Sigmoid colon (tissue), 7 donors: ENCODE data around the gene MTG2. TPM values are rescaled to one million over a fixed set of nuclear protein-coding genes. Genes with fewer than 3 reads are reported as not detected.

Source experiments
- DNase-seq: peaks from one replicate; pipeline ENCODE4 v3.0.0-alpha.2; 2019
- H3K27ac ChIP-seq, 4 donors: fragments of 200-600 bp; sonication (generic); one replicate each; pipeline ENCODE4 v1.5.1; 2016 to 2019; ENCODE audit warnings: mild to moderate bottlenecking in 1 of 4
- H3K27me3 ChIP-seq, 3 donors: fragments of 200-600 bp; sonication (generic); one replicate each; pipeline ENCODE4 v1.5.1; 2019; ENCODE audit warnings: mild to moderate bottlenecking in 1 of 3
- H3K36me3 ChIP-seq, 4 donors: fragments of 200-600 bp; sonication (generic); one replicate each; pipeline ENCODE4 v1.5.1; 2016 to 2019
- H3K4me1 ChIP-seq, 4 donors: fragments of 200-600 bp; sonication (generic); one replicate each; pipeline ENCODE4 v1.5.1; 2017 to 2019
- H3K4me3 ChIP-seq, 4 donors: fragments of 200-600 bp; sonication (generic); one replicate each; pipeline ENCODE4 v1.5.1; 2017 to 2019; ENCODE audit warnings: mild to moderate bottlenecking in 2 of 4, moderate library complexity in 1 of 4
- H3K9me3 ChIP-seq, 4 donors: fragments of 200-600 bp in 3 of 4; sonication (generic) in 3 of 4; one replicate each; pipeline versions ENCODE4 v1.5.1 to v1.6.1; 2013 to 2019
- CTCF ChIP-seq, 4 experiments: fragments of 450-650 bp in 3 of 4; fragments of 200-600 bp in 1 of 4; IDR thresholded peaks; one replicate each; pipeline ENCODE4 v1.5.1; 2016 to 2019; ENCODE audit warnings: antibody characterized with exemption in 4 of 4, mild to moderate bottlenecking in 3 of 4, moderate library complexity in 2 of 4
- EP300 ChIP-seq, 4 donors: sonication (generic); formaldehyde crosslinking; IDR thresholded peaks; one replicate each; pipeline ENCODE4 v1.6.1; 2017; ENCODE audit warnings: antibody characterized with exemption in 4 of 4
- POLR2A ChIP-seq, 2 donors: fragments of 450-650 bp; IDR thresholded peaks; one replicate each; pipeline ENCODE4 v1.6.1; 2016; ENCODE audit warnings: antibody characterized with exemption in 2 of 2, mild to moderate bottlenecking in 2 of 2, moderate library complexity in 2 of 2
- POLR2AphosphoS5 ChIP-seq, 4 donors: sonication (generic); formaldehyde crosslinking; IDR thresholded peaks; one replicate each; pipeline ENCODE4 v1.6.1; 2017; ENCODE audit warnings: antibody characterized with exemption in 4 of 4
- WGBS, 2 donors: extraction: QIAGEN DNeasy Blood & Tissue Kit; methylation state at CpG; one replicate each; pipeline ENCODE4 v1.1.7; 2013; 5-methylcytosine and 5-hydroxymethylcytosine counted together
- intact Hi-C: fragments of 100-400 bp; cut with DNase I; formaldehyde crosslinking; loops from one replicate; pipeline ENCODE4 v1.15.1; 2023
- polyA plus RNA-seq, 3 donors: library from polyadenylated mRNA; stranded (reverse); fragments of 200-250 nt; gene quantifications; one replicate each; pipeline ENCODE4 v1.2.3, GENCODE V29; 2013
- total RNA-seq, 4 donors: library from RNA; depleted of rRNA; stranded (reverse); fragments of >200 nt; gene quantifications; one replicate each; pipeline ENCODE4 v1.1.0, GENCODE V29; 2016
- donor health status: healthy with polysubstance abuse.
- donor health status: Bipolar disorder and iron deficiency.
- donor health status: healthy.

The MTG2 gene
- total and polyA plus RNA-seq, 7 donors = 13.3 to 32.3 (median 23.9) TPM

GRCh38 chr20:62178316-62179161 is 4.3 kb upstream of the MTG2 start:
- intact Hi-C loops = no loop called here
- 95% methylated on average over 19 of the region's 19 CpGs for WGBS, 2 donors
- H3K36me3 ChIP-seq = peaks cover 0 to 51% (median 7%) of the 10 kb centered on the region in 4 donors

GRCh38 chr20:62179162-62179504 is 3.7 kb upstream of the MTG2 start:
- intact Hi-C loops = no loop called here
- Histone ChIP-seq H3K4me1 (peaks cover 0 to 18% (median 12%) of the 10 kb centered on the region in 4 donors), H3K27ac (no peak overlapping the region), H3K36me3 (peaks cover 0 to 45% (median 7%) of the 10 kb centered on the region in 4 donors), H3K27me3 (no peaks in the 10 kb centered on the region), H3K4me3 (no peak overlapping the region), H3K9me3 (no peaks in the 10 kb centered on the region)
- TF ChIP-seq CTCF (IDR thresholded peaks at IDR 0.05) = no peak
- no peak for TF ChIP-seq POLR2AphosphoS5 (IDR thresholded peaks at IDR 0.05)
- no peak for TF ChIP-seq POLR2A (IDR thresholded peaks at IDR 0.05)
- no peak for TF ChIP-seq EP300 (IDR thresholded peaks at IDR 0.05)
- 98% methylated on average over 14 of the region's 14 CpGs for WGBS, 2 donors
- DNase-seq = no peak

More at GRCh38 chr20:62178316-62179161, 4.3 kb upstream of the MTG2 start:
- TF ChIP-seq POLR2A (IDR thresholded peaks at IDR 0.05) (no peak), CTCF (IDR thresholded peaks at IDR 0.05) (no peak), POLR2AphosphoS5 (IDR thresholded peaks at IDR 0.05) (no peak), EP300 (IDR thresholded peaks at IDR 0.05) (no peak)
- H3K27ac ChIP-seq = no peak overlapping the region
- H3K9me3 ChIP-seq = no peaks in the 10 kb centered on the region
- no peak for DNase-seq
- no peak overlapping the region for H3K4me3 ChIP-seq
- peaks cover 0 to 12% (median 6%) of the 10 kb centered on the region in 4 donors for H3K4me1 ChIP-seq
- H3K27me3 ChIP-seq = no peaks in the 10 kb centered on the region

- no peak for DNase-seq
- WGBS, 2 donors = 90 to 93% methylated on average over 2 of the region's 2 CpGs
- H3K27ac ChIP-seq = peak overlapping the region; percentile 91 to 96 (median 94)
- TF ChIP-seq EP300 (IDR thresholded peaks at IDR 0.05) = no peak
- H3K4me1 ChIP-seq = peaks cover 0 to 25% (median 19%) of the 10 kb centered on the region in 4 donors
- no peaks in the 10 kb centered on the region for H3K9me3 ChIP-seq
- no peaks in the 10 kb centered on the region for H3K27me3 ChIP-seq
- peaks cover 0 to 20% (median 3%) of the 10 kb centered on the region in 4 donors for H3K36me3 ChIP-seq
- H3K4me3 ChIP-seq = peak overlapping the region in 3 of 4 donors; percentile 61 to 92 (median 81)
- intact Hi-C loops = loop anchor here (1.0 to 5.0 kb wide), 3 partner anchors 39 to 115 kb away; partner anchors contain the start of genes LSM14B, PSMA7, SS18L1 and TAF4
Measured at GRCh38 chr20:62181808-62182207, 1.0 kb upstream of the MTG2 start.

- Histone ChIP-seq H3K36me3 (peaks cover 0 to 12% (median 3%) of the 10 kb centered on the region in 4 donors), H3K9me3 (no peaks in the 10 kb centered on the region), H3K4me3 (peak overlapping the region; percentile 61 to 92 (median 84)), H3K4me1 (peaks cover 0 to 25% (median 19%) of the 10 kb centered on the region in 4 donors), H3K27me3 (no peaks in the 10 kb centered on the region), H3K27ac (peak overlapping the region; percentile 91 to 96 (median 94))
- DNase-seq = no peak
- 23 to 29% methylated on average over 25 of the region's 25 CpGs for WGBS, 2 donors
- intact Hi-C loops = loop anchor here (1.0 to 5.0 kb wide), 3 partner anchors 55 to 116 kb away; partner anchors contain the start of genes LSM14B, OSBPL2 and TAF4
- no peak for TF ChIP-seq POLR2A (IDR thresholded peaks at IDR 0.05)
- TF ChIP-seq POLR2AphosphoS5 (IDR thresholded peaks at IDR 0.05) = no peak
- no peak for TF ChIP-seq CTCF (IDR thresholded peaks at IDR 0.05)
- TF ChIP-seq EP300 (IDR thresholded peaks at IDR 0.05) = no peak
Measured at GRCh38 chr20:62183426-62184142, 756 bp downstream of the MTG2 start.

- Histone ChIP-seq H3K27ac (no peak overlapping the region), H3K27me3 (no peaks in the 10 kb centered on the region), H3K9me3 (no peaks in the 10 kb centered on the region), H3K4me3 (no peak overlapping the region), H3K4me1 (peaks cover 0 to 25% (median 19%) of the 10 kb centered on the region in 4 donors), H3K36me3 (peaks cover 0 to 20% (median 2%) of the 10 kb centered on the region in 4 donors)
- DNase-seq = no peak
- 83 to 84% methylated on average over 3 of the region's 3 CpGs for WGBS, 2 donors
- TF ChIP-seq POLR2A (IDR thresholded peaks at IDR 0.05) = no peak
- TF ChIP-seq EP300 (IDR thresholded peaks at IDR 0.05) = no peak
- TF ChIP-seq CTCF (IDR thresholded peaks at IDR 0.05) = no peak
- intact Hi-C loops = no loop called here
Measured at GRCh38 chr20:62186096-62186426, 3.2 kb downstream of the MTG2 start.
